ENCODE data around the gene ACBD6.

The ACBD6 gene

GRCh38 chr1:180287988-180288705 is 214.2 kb downstream of the ACBD6 start:
- no peak for DNase-seq

GRCh38 chr1:180286417-180286816 is 216.0 kb downstream of the ACBD6 start:
- no peak for DNase-seq

GRCh38 chr1:180283098-180283497 is 219.3 kb downstream of the ACBD6 start:
- no peak for DNase-seq

- no peak for DNase-seq
Measured at GRCh38 chr1:180282401-180283044, 219.9 kb downstream of the ACBD6 start.

GRCh38 chr1:180281490-180281889 is 220.9 kb downstream of the ACBD6 start:
- no peak for DNase-seq

GRCh38 chr1:180280617-180281016 is 221.8 kb downstream of the ACBD6 start:
- DNase-seq, result no peak

- no peak for DNase-seq
Measured at GRCh38 chr1:180279651-180280050, 222.7 kb downstream of the ACBD6 start.

GRCh38 chr1:180278596-180279395 is 223.6 kb downstream of the ACBD6 start:
- no peak for DNase-seq

- DNase-seq, result no peak
Measured at GRCh38 chr1:180278194-180278515, 224.2 kb downstream of the ACBD6 start.

- DNase-seq, result no peak
Measured at GRCh38 chr1:180277476-180278193, 224.7 kb downstream of the ACBD6 start.

- DNase-seq, result no peak
Measured at GRCh38 chr1:180275726-180276125, 226.7 kb downstream of the ACBD6 start.

- no peak for DNase-seq
Measured at GRCh38 chr1:180274221-180274620, 228.2 kb downstream of the ACBD6 start.

- DNase-seq, result no peak
Measured at GRCh38 chr1:180273066-180273465, 229.3 kb downstream of the ACBD6 start.

GRCh38 chr1:180272395-180272794 is 230.0 kb downstream of the ACBD6 start:
- DNase-seq, result no peak

- no peak for DNase-seq
Measured at GRCh38 chr1:180271272-180272255, 230.8 kb downstream of the ACBD6 start.

- no peak for DNase-seq
Measured at GRCh38 chr1:180270530-180271271, 231.7 kb downstream of the ACBD6 start.

- no peak for DNase-seq
Measured at GRCh38 chr1:180269645-180270529, 232.5 kb downstream of the ACBD6 start.

GRCh38 chr1:180268556-180269075 is 233.8 kb downstream of the ACBD6 start:
- DNase-seq, result no peak

- DNase-seq, result no peak
Measured at GRCh38 chr1:180267761-180268555, 234.4 kb downstream of the ACBD6 start.

Measured in activated effector memory CD4-positive, alpha-beta T cell treated with Interleukin-2 at 50 U/mL for 16 hours (primary cell).